K562 (cell line): ENCODE results near the gene RRAS. TPM values are rescaled to one million over a fixed set of nuclear protein-coding genes. Genes with fewer than 3 reads are reported as not detected.

Experiments
- CBFA2T3 ChIP-seq: fragments of 450-650 bp; IDR thresholded peaks from 2 replicates; pipeline ENCODE4 v1.6.1; 2017
- CHD2 ChIP-seq: IDR thresholded peaks from 2 replicates; pipeline ENCODE4 v1.6.1; 2011; ENCODE audit warnings: low read depth, low read length
- DACH1 ChIP-seq: fragments of 450-650 bp; IDR thresholded peaks from 2 replicates; pipeline ENCODE4 v1.6.1; 2018; ENCODE audit not compliant: partially characterized antibody
- DIDO1 ChIP-seq: fragments of 450-650 bp; IDR thresholded peaks from 2 replicates; pipeline ENCODE4 v1.6.1; 2016; ENCODE audit warnings: low read depth, missing biosample characterization, missing genetic modification characterization
- EZH2 ChIP-seq: IDR thresholded peaks from 2 replicates; pipeline ENCODE4 v1.6.1; 2012; ENCODE audit warnings: low read depth, mild to moderate bottlenecking, inconsistent platforms, low read length, borderline replicate concordance
- HDAC3 ChIP-seq: fragments of 450-650 bp; IDR thresholded peaks from 2 replicates; pipeline ENCODE4 v1.6.1; 2018; ENCODE audit warnings: borderline replicate concordance, mild to moderate bottlenecking, moderate library complexity; ENCODE audit not compliant: partially characterized antibody
- KLF16 ChIP-seq: IDR thresholded peaks from 2 replicates; pipeline ENCODE4 v1.6.1; 2016; ENCODE audit warnings: antibody characterized with exemption
- MCM3 ChIP-seq: fragments of 450-650 bp; IDR thresholded peaks from 2 replicates; pipeline ENCODE4 v1.6.1; 2016
- PCBP1 ChIP-seq: fragments of 200-400 bp; formaldehyde crosslinking; IDR thresholded peaks from 2 replicates; pipeline ENCODE4 v1.6.1; 2018; ENCODE audit warnings: mild to moderate bottlenecking, low read depth, low read length; ENCODE audit not compliant: poor library complexity, severe bottlenecking
- RBFOX2 ChIP-seq: fragments of 200-400 bp; formaldehyde crosslinking; IDR thresholded peaks from 2 replicates; pipeline ENCODE4 v1.6.1; 2017; ENCODE audit warnings: low read depth, mild to moderate bottlenecking, low read length, moderate library complexity
- SLC30A9 ChIP-seq: fragments of 250-450 bp; sonication (Bioruptor Pico); IDR thresholded peaks from 2 replicates; pipeline ENCODE4 v1.8.0; 2022; ENCODE audit warnings: mild to moderate bottlenecking, moderate library complexity
- SMARCE1 ChIP-seq: fragments of 450-650 bp; IDR thresholded peaks from 2 replicates; pipeline ENCODE4 v1.7.1; 2016; ENCODE audit warnings: mild to moderate bottlenecking
- SREBF1 ChIP-seq: fragments of 150-350 bp; IDR thresholded peaks from 2 replicates; pipeline ENCODE4 v1.6.1; 2014; ENCODE audit warnings: antibody characterized with exemption, low read depth, low read length, borderline replicate concordance
- TAF9B ChIP-seq: fragments of 450-650 bp; IDR thresholded peaks from 2 replicates; pipeline ENCODE4 v1.6.1; 2018; ENCODE audit warnings: mild to moderate bottlenecking; ENCODE audit not compliant: partially characterized antibody
- U2AF2 ChIP-seq: fragments of 200-400 bp; formaldehyde crosslinking; optimal IDR thresholded peaks from 2 replicates; pipeline ENCODE3; 2017; ENCODE audit warnings: low read depth, mild to moderate bottlenecking, low read length
- XRCC5 ChIP-seq: fragments of 200-400 bp; formaldehyde crosslinking; IDR thresholded peaks from 2 replicates; pipeline ENCODE4 v1.6.1; 2017; ENCODE audit warnings: low read depth, mild to moderate bottlenecking, low read length
- ZFP1 ChIP-seq: fragments of 450-650 bp; formaldehyde crosslinking; IDR thresholded peaks from 2 replicates; pipeline ENCODE4 v1.4.0; 2020; ENCODE audit warnings: mild to moderate bottlenecking, mixed read lengths
- ZNF184 ChIP-seq: sonication (generic); formaldehyde crosslinking; IDR thresholded peaks from 2 replicates; pipeline ENCODE4 v1.5.0; 2020; ENCODE audit warnings: missing genetic modification reagents
- ZNF212 ChIP-seq: fragments of 450-650 bp; formaldehyde crosslinking; IDR thresholded peaks from 2 replicates; pipeline ENCODE4 v1.4.0; 2020; ENCODE audit warnings: mild to moderate bottlenecking
- ZNF232 ChIP-seq: sonication (generic); formaldehyde crosslinking; IDR thresholded peaks from 2 replicates; pipeline ENCODE4 v1.8.0; 2022; ENCODE audit warnings: mild to moderate bottlenecking, missing genetic modification reagents
- ZNF311 ChIP-seq: fragments of 250-450 bp; sonication (Bioruptor Pico); IDR thresholded peaks from 2 replicates; pipeline ENCODE4 v1.4.0; 2020; ENCODE audit warnings: mild to moderate bottlenecking, moderate library complexity
- ZNF507 ChIP-seq: conservative IDR thresholded peaks from 2 replicates; pipeline ENCODE4 v1.6.1; 2017; ENCODE audit warnings: missing genetic modification characterization, missing compliant biosample characterization
- ZNF785 ChIP-seq: fragments of 250-450 bp; sonication (Bioruptor Pico); IDR thresholded peaks from 2 replicates; pipeline ENCODE4 v1.4.0; 2020; ENCODE audit warnings: mild to moderate bottlenecking
- polyA plus RNA-seq, 8 experiments: library from polyadenylated mRNA; depleted of rRNA in 4 of 8; stranded (reverse) in 5 of 8; unstranded in 3 of 8; fragments of >200 nt; fragmentation: Nextera tagmentation in 2 of 8; fragmentation: Illumina TruSeq in 1 of 8; extraction: Ambion mirVana in 2 of 8; extraction: Trizol in 1 of 8; gene quantifications; 2 replicates each; pipeline versions ENCODE4 v1.2.1 to v1.2.3, GENCODE V29; 2011 to 2014; ENCODE audit warnings: inconsistent platforms in 1 of 8, missing spikeins in 1 of 8
- total RNA-seq, 7 experiments: library from RNA; depleted of rRNA in 6 of 7; stranded (reverse); fragments of >200 nt in 6 of 7; fragmentation: Illumina TruSeq in 2 of 7; extraction: Trizol in 2 of 7; gene quantifications; 2 replicates each; pipeline versions ENCODE4 v1.2.1 to v1.2.3, GENCODE V29; 2011 to 2021; ENCODE audit warnings: low replicate concordance in 1 of 7
- TF ChIP-seq, protein P1 (sequence below): fragments of 450-650 bp; IDR thresholded peaks from 2 replicates; pipeline ENCODE4 v1.6.1; 2016; ENCODE audit warnings: low read depth

Gene RRAS
- total and polyA plus RNA-seq, 9 of the 15 experiments (the other 6 are each of a cell fraction or from before 2014, with no cell fraction given) = 0.70 to 17.3 (median 8.2) TPM

DNA sequence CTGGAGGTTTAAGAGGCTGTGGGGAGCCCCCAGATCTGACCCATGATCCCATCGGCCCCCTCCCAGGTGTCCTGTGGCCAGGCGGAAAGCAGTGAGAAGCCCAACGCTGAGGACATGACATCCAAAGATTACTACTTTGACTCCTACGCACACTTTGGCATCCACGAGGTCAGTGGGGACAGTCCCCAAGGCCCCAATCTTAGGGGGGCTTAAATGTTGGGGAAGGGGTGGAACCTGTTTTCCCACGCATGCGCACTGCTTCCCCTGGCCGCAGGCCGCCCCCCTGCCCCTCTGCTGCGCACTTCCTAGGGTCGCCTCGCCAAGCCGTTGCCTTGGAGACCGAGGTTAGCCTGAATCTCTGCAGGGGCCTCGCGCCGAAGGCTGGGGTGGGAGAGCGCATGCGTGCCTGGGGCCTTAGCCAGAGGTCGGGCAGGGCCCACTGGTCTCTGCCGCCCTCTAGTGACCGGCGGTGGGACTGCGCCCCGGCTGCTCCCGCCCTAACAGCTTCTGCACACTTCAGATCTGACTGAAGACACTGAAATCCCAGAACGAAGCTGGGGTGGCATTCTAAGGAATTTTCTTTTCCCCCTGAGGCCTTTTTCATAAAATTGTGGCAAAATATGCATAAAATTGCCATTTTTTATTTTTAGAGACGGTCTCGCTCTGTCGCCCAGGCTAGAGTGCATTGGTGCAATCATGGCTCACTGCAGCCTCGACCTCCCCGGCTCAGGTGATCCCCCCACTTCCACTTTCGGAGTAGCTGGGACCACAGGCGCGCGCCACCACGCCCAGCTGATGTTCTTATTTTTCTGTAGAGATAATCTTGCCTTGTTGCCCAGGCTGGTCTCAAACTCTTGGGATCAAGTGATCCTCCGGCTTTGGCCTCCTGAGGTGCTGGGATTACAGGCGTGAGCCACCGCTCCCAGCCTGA is 40.7 kb upstream of the RRAS start (continued):
- TF ChIP-seq, protein P1, sequence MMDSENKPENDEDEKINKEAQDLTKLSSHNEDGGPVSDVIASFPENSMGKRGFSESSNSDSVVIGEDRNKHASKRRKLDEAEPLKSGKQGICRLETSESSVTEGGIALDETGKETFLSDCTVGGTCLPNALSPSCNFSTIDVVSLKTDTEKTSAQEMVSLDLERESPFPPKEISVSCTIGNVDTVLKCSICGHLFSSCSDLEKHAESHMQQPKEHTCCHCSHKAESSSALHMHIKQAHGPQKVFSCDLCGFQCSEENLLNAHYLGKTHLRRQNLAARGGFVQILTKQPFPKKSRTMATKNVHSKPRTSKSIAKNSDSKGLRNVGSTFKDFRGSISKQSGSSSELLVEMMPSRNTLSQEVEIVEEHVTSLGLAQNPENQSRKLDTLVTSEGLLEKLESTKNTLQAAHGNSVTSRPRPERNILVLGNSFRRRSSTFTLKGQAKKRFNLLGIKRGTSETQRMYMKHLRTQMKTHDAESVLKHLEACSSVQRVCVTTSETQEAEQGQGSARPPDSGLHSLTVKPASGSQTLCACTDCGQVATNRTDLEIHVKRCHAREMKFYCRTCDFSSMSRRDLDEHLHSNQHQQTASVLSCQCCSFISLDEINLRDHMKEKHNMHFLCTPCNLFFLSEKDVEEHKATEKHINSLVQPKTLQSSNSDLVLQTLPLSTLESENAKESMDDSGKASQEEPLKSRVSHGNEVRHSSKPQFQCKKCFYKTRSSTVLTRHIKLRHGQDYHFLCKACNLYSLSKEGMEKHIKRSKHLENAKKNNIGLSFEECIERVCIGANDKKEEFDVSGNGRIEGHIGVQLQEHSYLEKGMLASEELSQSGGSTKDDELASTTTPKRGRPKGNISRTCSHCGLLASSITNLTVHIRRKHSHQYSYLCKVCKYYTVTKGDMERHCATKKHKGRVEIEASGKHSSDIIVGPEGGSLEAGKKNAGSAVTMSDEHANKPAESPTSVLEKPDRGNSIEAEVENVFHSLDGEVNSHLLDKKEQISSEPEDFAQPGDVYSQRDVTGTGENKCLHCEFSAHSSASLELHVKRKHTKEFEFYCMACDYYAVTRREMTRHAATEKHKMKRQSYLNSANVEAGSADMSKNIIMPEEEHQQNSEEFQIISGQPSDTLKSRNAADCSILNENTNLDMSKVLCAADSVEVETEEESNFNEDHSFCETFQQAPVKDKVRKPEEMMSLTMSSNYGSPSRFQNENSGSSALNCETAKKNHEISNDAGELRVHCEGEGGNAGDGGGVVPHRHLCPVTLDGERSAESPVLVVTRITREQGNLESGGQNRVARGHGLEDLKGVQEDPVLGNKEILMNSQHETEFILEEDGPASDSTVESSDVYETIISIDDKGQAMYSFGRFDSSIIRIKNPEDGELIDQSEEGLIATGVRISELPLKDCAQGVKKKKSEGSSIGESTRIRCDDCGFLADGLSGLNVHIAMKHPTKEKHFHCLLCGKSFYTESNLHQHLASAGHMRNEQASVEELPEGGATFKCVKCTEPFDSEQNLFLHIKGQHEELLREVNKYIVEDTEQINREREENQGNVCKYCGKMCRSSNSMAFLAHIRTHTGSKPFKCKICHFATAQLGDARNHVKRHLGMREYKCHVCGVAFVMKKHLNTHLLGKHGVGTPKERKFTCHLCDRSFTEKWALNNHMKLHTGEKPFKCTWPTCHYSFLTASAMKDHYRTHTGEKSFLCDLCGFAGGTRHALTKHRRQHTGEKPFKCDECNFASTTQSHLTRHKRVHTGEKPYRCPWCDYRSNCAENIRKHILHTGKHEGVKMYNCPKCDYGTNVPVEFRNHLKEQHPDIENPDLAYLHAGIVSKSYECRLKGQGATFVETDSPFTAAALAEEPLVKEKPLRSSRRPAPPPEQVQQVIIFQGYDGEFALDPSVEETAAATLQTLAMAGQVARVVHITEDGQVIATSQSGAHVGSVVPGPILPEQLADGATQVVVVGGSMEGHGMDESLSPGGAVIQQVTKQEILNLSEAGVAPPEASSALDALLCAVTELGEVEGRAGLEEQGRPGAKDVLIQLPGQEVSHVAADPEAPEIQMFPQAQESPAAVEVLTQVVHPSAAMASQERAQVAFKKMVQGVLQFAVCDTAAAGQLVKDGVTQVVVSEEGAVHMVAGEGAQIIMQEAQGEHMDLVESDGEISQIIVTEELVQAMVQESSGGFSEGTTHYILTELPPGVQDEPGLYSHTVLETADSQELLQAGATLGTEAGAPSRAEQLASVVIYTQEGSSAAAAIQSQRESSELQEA = no peak
- no peak for TF ChIP-seq DACH1
- TF ChIP-seq U2AF2 = no peak
- TF ChIP-seq CBFA2T3 = no peak
- TF ChIP-seq MCM3 = no peak
- TF ChIP-seq ZFP1 (CRISPR knock-in tag) = no peak
- peak; percentile 90; the same call in 1 of the 2 replicates for TF ChIP-seq XRCC5
- no peak for TF ChIP-seq HDAC3
- TF ChIP-seq ZNF212 (CRISPR knock-in tag) = no peak
- TF ChIP-seq SMARCE1 = no peak
- no peak for TF ChIP-seq ZNF785
- TF ChIP-seq ZNF311 = no peak
- TF ChIP-seq ZNF507 (tag) = no peak
- TF ChIP-seq ZNF232 (CRISPR knock-in tag) = no peak
- no peak for TF ChIP-seq CHD2
- TF ChIP-seq EZH2 = no peak
- no peak for TF ChIP-seq SLC30A9 (CRISPR knock-in tag)
- TF ChIP-seq SREBF1 = no peak
- TF ChIP-seq RBFOX2 = peak; percentile 58
- no peak for TF ChIP-seq ZNF184
- TF ChIP-seq KLF16 = peak; percentile 59; the same call in 1 of the 2 replicates
- TF ChIP-seq DIDO1 = no peak
- TF ChIP-seq PCBP1 = no peak
- TF ChIP-seq TAF9B = no peak
